ENCODE results near the gene PACSIN3.

GRCh38 chr11:47162426-47162825, 23.8 kb downstream of the PACSIN3 start:
- no peak for TF ChIP-seq CTCF (IDR thresholded peaks at IDR 0.05)
- TF ChIP-seq POLR2A (IDR thresholded peaks at IDR 0.05) = no peak
